ENCODE data around the gene EDC3.

The EDC3 gene

DNA sequence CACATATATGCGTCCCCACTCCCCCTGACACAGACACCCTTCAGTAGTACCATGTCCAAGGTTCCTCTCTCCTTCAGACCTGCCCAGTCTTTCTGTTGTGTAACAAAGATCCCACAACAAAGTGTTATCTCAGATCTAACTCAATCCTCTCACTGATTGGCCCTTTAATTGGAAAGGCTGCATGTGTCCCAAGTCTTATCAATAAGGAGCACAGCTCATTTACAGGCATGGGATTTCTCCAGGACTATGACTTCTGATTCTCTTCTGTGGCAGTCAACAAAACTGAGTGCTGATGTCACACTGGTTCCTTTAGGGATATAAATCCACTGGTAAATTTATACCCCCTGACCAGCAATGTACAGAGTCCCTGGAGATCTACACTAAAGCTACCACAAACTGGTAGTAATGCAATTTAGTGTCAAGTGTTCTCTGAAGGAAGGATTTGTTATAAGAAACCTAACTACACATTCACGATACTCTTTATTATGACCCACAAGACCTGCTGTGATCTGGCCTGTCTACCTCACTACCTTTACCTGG lies 52.1 kb downstream of the EDC3 start:
- TF ChIP-seq CTCF (IDR thresholded peaks at IDR 0.05; ENCODE audit: extremely low read depth, missing control alignments), result no peak
- no peak for DNase-seq (ENCODE audit: low spot score)

GRCh38 chr15:74642734-74643664 lies 52.8 kb downstream of the EDC3 start:
- no peak for TF ChIP-seq CTCF (IDR thresholded peaks at IDR 0.05; ENCODE audit: extremely low read depth, missing control alignments)
- no peak for DNase-seq (ENCODE audit: low spot score)

DNA sequence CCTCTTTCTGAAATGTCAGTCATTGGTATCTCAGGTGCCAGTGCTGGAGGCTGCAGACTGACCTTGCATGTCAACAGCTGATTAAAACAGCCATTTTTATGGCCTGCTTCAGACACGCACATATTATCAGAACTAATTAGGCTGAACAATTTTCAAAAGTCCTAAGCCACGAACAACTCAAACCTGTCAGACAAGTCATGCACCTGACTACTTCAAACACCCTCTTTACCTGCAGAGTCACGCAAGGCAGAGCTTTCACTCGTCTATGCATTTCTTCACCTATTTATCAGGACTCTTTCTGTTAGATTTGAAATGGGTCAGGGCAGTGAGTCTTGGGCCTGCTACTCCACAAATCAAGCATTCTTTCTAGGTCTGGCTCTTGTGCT lies 53.5 kb downstream of the EDC3 start:
- no peak for DNase-seq (ENCODE audit: low spot score)
- TF ChIP-seq CTCF (IDR thresholded peaks at IDR 0.05; ENCODE audit: extremely low read depth, missing control alignments), result no peak

GRCh38 chr15:74641151-74641550 lies 54.7 kb downstream of the EDC3 start:
- no peak for DNase-seq (ENCODE audit: low spot score)
- no peak for TF ChIP-seq CTCF (IDR thresholded peaks at IDR 0.05; ENCODE audit: extremely low read depth, missing control alignments)

DNA sequence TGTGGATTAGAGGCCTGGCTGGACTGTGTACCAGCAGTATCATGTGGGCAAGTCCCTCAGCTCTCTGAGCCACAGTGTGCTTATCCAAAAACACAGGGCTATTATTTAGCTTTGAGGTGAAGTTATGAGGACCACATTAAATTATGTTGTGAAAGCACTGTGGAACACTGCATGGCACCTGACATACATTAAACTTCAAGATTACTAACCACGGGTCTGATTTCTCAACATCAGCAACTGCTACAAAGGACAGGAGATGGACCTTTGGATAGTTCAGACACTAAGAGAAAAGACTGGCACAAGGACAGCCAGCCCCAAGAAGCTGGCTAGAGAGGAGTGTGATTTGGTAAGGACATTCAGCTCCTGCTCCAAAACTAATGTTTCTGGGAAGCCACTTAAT lies 58.8 kb downstream of the EDC3 start:
- DNase-seq (ENCODE audit: low spot score), result no peak
- TF ChIP-seq CTCF (IDR thresholded peaks at IDR 0.05; ENCODE audit: extremely low read depth, missing control alignments), result no peak

DNA sequence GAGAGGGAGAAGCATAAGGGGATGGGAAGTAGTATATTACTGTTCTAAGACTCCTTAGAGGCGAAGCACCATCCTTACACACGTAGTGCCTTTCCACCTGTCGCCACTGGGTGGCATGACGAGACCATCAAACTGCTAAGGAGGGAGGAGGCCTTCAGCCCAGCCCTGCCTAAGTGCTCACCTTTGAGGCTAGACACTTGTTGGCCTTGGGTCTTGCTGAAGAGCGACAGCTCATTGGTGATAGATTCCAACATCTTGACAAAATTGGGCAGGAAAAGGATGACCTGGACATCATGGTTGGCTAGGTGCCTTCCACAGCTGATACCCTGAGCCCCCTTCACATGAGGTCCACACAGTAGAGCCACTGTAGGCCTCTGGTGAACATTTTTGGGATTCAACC lies 60.6 kb downstream of the EDC3 start:
- TF ChIP-seq CTCF (IDR thresholded peaks at IDR 0.05; ENCODE audit: extremely low read depth, missing control alignments), result peak; percentile 76
- peak; percentile 77 for DNase-seq (ENCODE audit: low spot score)

- no peak for DNase-seq (ENCODE audit: low spot score)
- TF ChIP-seq CTCF (IDR thresholded peaks at IDR 0.05; ENCODE audit: extremely low read depth, missing control alignments), result no peak
Measured at GRCh38 chr15:74633781-74634180, 62.0 kb downstream of the EDC3 start.
